ENCODE results near the gene GSS. TPM values are rescaled to one million over a fixed set of nuclear protein-coding genes. Genes with fewer than 3 reads are reported as not detected.

GSS gene
- total RNA-seq, 1 experiment from 2014 or later, result 83.6 TPM

DNA sequence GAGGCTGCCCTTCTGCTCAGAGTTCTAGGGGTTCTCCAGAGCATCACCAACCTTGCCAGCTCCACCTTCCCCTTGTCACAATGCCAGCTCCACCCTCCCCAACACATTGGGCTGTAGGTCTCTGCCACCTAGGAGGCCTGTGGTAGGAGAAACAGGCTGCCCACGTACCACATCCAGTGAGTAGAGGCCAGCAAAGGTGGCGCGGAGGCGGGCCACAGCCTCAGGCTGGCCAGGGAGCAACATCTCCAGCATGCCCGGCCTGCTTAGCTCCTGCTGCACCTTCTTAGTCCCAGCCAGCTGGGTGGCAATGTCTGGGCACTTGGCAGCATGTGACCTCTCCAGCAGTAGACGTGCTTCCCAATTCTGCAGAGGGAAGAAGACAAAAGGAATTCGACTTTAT is 23.8 kb downstream of the GSS start (continued):
- TF ChIP-seq, protein P1, sequence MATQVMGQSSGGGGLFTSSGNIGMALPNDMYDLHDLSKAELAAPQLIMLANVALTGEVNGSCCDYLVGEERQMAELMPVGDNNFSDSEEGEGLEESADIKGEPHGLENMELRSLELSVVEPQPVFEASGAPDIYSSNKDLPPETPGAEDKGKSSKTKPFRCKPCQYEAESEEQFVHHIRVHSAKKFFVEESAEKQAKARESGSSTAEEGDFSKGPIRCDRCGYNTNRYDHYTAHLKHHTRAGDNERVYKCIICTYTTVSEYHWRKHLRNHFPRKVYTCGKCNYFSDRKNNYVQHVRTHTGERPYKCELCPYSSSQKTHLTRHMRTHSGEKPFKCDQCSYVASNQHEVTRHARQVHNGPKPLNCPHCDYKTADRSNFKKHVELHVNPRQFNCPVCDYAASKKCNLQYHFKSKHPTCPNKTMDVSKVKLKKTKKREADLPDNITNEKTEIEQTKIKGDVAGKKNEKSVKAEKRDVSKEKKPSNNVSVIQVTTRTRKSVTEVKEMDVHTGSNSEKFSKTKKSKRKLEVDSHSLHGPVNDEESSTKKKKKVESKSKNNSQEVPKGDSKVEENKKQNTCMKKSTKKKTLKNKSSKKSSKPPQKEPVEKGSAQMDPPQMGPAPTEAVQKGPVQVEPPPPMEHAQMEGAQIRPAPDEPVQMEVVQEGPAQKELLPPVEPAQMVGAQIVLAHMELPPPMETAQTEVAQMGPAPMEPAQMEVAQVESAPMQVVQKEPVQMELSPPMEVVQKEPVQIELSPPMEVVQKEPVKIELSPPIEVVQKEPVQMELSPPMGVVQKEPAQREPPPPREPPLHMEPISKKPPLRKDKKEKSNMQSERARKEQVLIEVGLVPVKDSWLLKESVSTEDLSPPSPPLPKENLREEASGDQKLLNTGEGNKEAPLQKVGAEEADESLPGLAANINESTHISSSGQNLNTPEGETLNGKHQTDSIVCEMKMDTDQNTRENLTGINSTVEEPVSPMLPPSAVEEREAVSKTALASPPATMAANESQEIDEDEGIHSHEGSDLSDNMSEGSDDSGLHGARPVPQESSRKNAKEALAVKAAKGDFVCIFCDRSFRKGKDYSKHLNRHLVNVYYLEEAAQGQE (IDR thresholded peaks at IDR 0.05; ENCODE audit: low read depth), result no peak
- TF ChIP-seq, protein P2, sequence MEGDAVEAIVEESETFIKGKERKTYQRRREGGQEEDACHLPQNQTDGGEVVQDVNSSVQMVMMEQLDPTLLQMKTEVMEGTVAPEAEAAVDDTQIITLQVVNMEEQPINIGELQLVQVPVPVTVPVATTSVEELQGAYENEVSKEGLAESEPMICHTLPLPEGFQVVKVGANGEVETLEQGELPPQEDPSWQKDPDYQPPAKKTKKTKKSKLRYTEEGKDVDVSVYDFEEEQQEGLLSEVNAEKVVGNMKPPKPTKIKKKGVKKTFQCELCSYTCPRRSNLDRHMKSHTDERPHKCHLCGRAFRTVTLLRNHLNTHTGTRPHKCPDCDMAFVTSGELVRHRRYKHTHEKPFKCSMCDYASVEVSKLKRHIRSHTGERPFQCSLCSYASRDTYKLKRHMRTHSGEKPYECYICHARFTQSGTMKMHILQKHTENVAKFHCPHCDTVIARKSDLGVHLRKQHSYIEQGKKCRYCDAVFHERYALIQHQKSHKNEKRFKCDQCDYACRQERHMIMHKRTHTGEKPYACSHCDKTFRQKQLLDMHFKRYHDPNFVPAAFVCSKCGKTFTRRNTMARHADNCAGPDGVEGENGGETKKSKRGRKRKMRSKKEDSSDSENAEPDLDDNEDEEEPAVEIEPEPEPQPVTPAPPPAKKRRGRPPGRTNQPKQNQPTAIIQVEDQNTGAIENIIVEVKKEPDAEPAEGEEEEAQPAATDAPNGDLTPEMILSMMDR (IDR thresholded peaks at IDR 0.05 in 2 of 3, conservative IDR thresholded peaks at IDR 0.05 in 1 of 3; ENCODE audit: borderline replicate concordance in 1 of 3, insufficient read depth in 1 of 3, low read depth in 2 of 3, low read length in 2 of 3), result no peak
- TF ChIP-seq RAD21 (IDR thresholded peaks at IDR 0.05; ENCODE audit: low read depth), result no peak

DNA sequence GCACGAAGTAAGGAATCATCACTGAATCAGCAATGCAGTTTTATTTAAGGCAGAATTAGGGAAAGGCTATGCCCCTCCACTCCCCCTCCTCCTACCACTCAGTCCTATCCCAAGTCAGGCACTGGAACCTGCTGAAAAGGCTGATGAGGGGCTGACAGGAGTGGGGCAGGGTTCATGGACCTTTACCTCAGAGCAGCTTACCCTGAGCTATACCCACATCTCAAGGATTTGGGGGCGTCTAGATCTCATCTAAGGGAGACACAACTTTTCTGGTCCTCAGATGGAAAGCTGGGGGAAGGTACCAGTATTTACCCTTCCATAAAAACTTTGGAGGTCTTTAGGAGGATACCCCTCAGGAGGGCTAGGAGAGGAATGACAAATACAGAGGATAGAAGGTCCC is 27.2 kb downstream of the GSS start:
- peaks cover 19 to 45% of the 10 kb centered on the region in 2 experiments for H3K36me3 ChIP-seq (ENCODE audit: control insufficient read depth in 1 of 2, insufficient read depth in 2 of 2, low read length in 2 of 2)
- DNase-seq (ENCODE audit: low read depth, low spot score) (no peak), ATAC-seq (no peak)
- POLR2A ChIA-PET, result no interaction called here
- peaks cover 0 to under 1% of the 10 kb centered on the region in 2 experiments; a peak in 2 of 4 replicates for H3K9me3 ChIP-seq (ENCODE audit: control insufficient read depth in 1 of 2, insufficient read depth in 1 of 2, low read depth in 1 of 2, low read length in 2 of 2)
- H4K20me1 ChIP-seq (ENCODE audit: insufficient read depth), result no peaks in the 10 kb centered on the region
- no peak overlapping the region for H3K9ac ChIP-seq (ENCODE audit: low read length)
- peaks cover 0 to 2% of the 10 kb centered on the region in 2 experiments; a peak in 2 of 4 replicates for H3K4me1 ChIP-seq (ENCODE audit: control insufficient read depth in 1 of 2, insufficient read depth in 2 of 2, low read length in 2 of 2)
- H3K9me2 ChIP-seq (ENCODE audit: insufficient read depth), result no peaks in the 10 kb centered on the region
- H3K4me3 ChIP-seq (replicated peaks in 1 of 2; ENCODE audit: low read depth in 1 of 2, low read length in 2 of 2), result no peak overlapping the region
- no peak overlapping the region for H3K4me2 ChIP-seq (ENCODE audit: low read length)
- H2AFZ ChIP-seq (ENCODE audit: low read depth, low read length, poor library complexity, severe bottlenecking), result no peak overlapping the region
- TF ChIP-seq EGR1 (IDR thresholded peaks at IDR 0.05; ENCODE audit: low read depth) (no peak), CEBPB (IDR thresholded peaks at IDR 0.05; ENCODE audit: low read depth) (no peak), EZH2 (IDR thresholded peaks at IDR 0.05) (no peak), SIN3A (IDR thresholded peaks at IDR 0.05; ENCODE audit: low read depth) (no peak), ZFX (IDR thresholded peaks at IDR 0.05) (no peak), JUND (IDR thresholded peaks at IDR 0.05) (no peak), POLR2A (IDR thresholded peaks at IDR 0.05; ENCODE audit: borderline replicate concordance, extremely low read depth, insufficient read depth, insufficient read length) (no peak)
- TF ChIP-seq, protein P2 (IDR thresholded peaks at IDR 0.05 in 2 of 3, conservative IDR thresholded peaks at IDR 0.05 in 1 of 3; ENCODE audit: borderline replicate concordance in 1 of 3, insufficient read depth in 1 of 3, low read depth in 2 of 3, low read length in 2 of 3), result no peak
- H3K27ac ChIP-seq (ENCODE audit: low read depth, low read length), result no peak overlapping the region
- H3K79me2 ChIP-seq (ENCODE audit: insufficient read depth, low read length), result no peaks in the 10 kb centered on the region
- intact Hi-C loops (cut with micrococcal nuclease), result no loop called here
- BruUV-seq (replicated peaks), result TSS peak; percentile 40
- RAD21 ChIA-PET (ENCODE audit: low non-redundant PET in 1 of 2, low total read pairs in 2 of 2, uncharacterized antibody in 2 of 2, unreplicated experiment in 2 of 2), result no interaction called here
- H3K27me3 ChIP-seq (ENCODE audit: insufficient read depth, low read length), result no peaks in the 10 kb centered on the region
- CTCF ChIA-PET, result no interaction called here

Measured in HCT116 (cell line).